Fibroblast of lung (primary cell): ENCODE measurements around the gene EML1. TPM values are rescaled to one million over a fixed set of nuclear protein-coding genes. Genes with fewer than 3 reads are reported as not detected.

ENCODE experiments used
- DNase-seq, 2 donors: peaks; one replicate each; pipeline versions ENCODE4 v3.0.0 to v3.0.0-alpha.2; 2010; ENCODE audit warnings: low read depth in 2 of 2
- H2AFZ ChIP-seq: 2 replicates; pipeline ENCODE4 v1.5.1; 2012; ENCODE audit warnings: low read length, control low read depth, inconsistent platforms
- H3K27ac ChIP-seq: 2 replicates; pipeline ENCODE4 v1.5.1; 2011; ENCODE audit warnings: low read length, control low read depth; ENCODE audit not compliant: insufficient read depth
- H3K27me3 ChIP-seq: 2 replicates; pipeline ENCODE4 v1.5.1; 2011; ENCODE audit warnings: mild to moderate bottlenecking, low read length; ENCODE audit not compliant: control insufficient read depth, insufficient read depth
- H3K36me3 ChIP-seq: 2 replicates; pipeline ENCODE4 v1.5.1; 2011; ENCODE audit warnings: low read length; ENCODE audit not compliant: control insufficient read depth, insufficient read depth
- H3K4me1 ChIP-seq: 2 replicates; pipeline ENCODE4 v1.5.1; 2011; ENCODE audit warnings: low read length; ENCODE audit not compliant: control insufficient read depth, insufficient read depth; ENCODE audit errors: extremely low read depth
- H3K4me2 ChIP-seq: 2 replicates; pipeline ENCODE4 v1.5.1; 2011; ENCODE audit warnings: low read length, control low read depth; ENCODE audit not compliant: insufficient read depth; ENCODE audit errors: extremely low read depth
- H3K4me3 ChIP-seq, 4 experiments: fragments of 200-600 bp in 1 of 4; sonication (generic) in 1 of 4; replicated peaks in 1 of 4; 2 replicates each; pipeline ENCODE4 v1.5.1; 2011 to 2016; ENCODE audit warnings: low read length in 4 of 4, low read depth in 3 of 4, mild to moderate bottlenecking in 3 of 4, control low read depth in 2 of 4, inconsistent platforms in 1 of 4, mixed read lengths in 1 of 4; ENCODE audit not compliant: insufficient read depth in 1 of 4; ENCODE audit errors: control extremely low read depth in 1 of 4
- H3K79me2 ChIP-seq: 2 replicates; pipeline ENCODE4 v1.5.1; 2012; ENCODE audit warnings: mild to moderate bottlenecking, low read length, inconsistent platforms; ENCODE audit not compliant: control insufficient read depth, insufficient read depth
- H3K9ac ChIP-seq: 2 replicates; pipeline ENCODE4 v1.5.1; 2011; ENCODE audit warnings: mild to moderate bottlenecking, low read length, control low read depth; ENCODE audit not compliant: insufficient read depth
- H3K9me3 ChIP-seq: 2 replicates; pipeline ENCODE4 v1.5.1; 2012; ENCODE audit warnings: low read depth, low read length; ENCODE audit not compliant: control insufficient read depth, insufficient read depth
- H4K20me1 ChIP-seq: 2 replicates; pipeline ENCODE4 v1.5.1; 2011; ENCODE audit warnings: low read length; ENCODE audit not compliant: control insufficient read depth, insufficient read depth; ENCODE audit errors: extremely low read depth
- CTCF ChIP-seq, 2 donors: IDR thresholded peaks in 1 of 2; conservative IDR thresholded peaks in 1 of 2; 1 replicate in 1 of 2; 2 replicates in 1 of 2; pipeline ENCODE4 v1.5.1; 2011 to 2012; ENCODE audit warnings: low read length in 2 of 2, control low read depth in 1 of 2, inconsistent platforms in 1 of 2, low read depth in 1 of 2, mild to moderate bottlenecking in 1 of 2
- EZH2 ChIP-seq: IDR thresholded peaks from 2 replicates; pipeline ENCODE4 v1.5.1; 2012; ENCODE audit warnings: low read length, control low read depth, mild to moderate bottlenecking; ENCODE audit errors: missing control alignments
- polyA plus RNA-seq, 2 donors: library from polyadenylated mRNA; depleted of rRNA in 1 of 2; stranded (reverse) in 1 of 2; unstranded in 1 of 2; fragments of >200 nt; gene quantifications; 2 replicates each; pipeline ENCODE4 v1.2.1, GENCODE V29; 2011 to 2012; ENCODE audit warnings: missing spikeins in 1 of 2
- total RNA-seq: library from RNA; depleted of rRNA; stranded (reverse); fragments of >200 nt; gene quantifications from 2 replicates; pipeline ENCODE4 v1.2.1, GENCODE V29; 2014

Gene EML1
- total and polyA plus RNA-seq, 2 donors (not counting 1 experiment from before 2014, with no cell fraction given): 22.4 to 74.5 TPM

GRCh38 chr14:99806836-99807235 lies 13.6 kb downstream of the EML1 start:
- Histone ChIP-seq H3K4me2 (no peak overlapping the region), H3K27me3 (no peaks in the 10 kb centered on the region), H3K36me3 (no peaks in the 10 kb centered on the region), H2AFZ (no peak overlapping the region), H4K20me1 (no peaks in the 10 kb centered on the region), H3K4me3 (no peak overlapping the region), H3K9ac (no peak overlapping the region), H3K79me2 (no peaks in the 10 kb centered on the region), H3K4me1 (peaks cover 6% of the 10 kb centered on the region), H3K27ac (no peak overlapping the region), H3K9me3 (no peaks in the 10 kb centered on the region)
- DNase-seq: no peak
- TF ChIP-seq CTCF (conservative IDR thresholded peaks at IDR 0.05 in 1 of 2, IDR thresholded peaks at IDR 0.05 in 1 of 2; ENCODE audit: low read depth in 1 of 2, low read length in 2 of 2) (no peak), EZH2 (no peak)

GRCh38 chr14:99807413-99808153 lies 14.4 kb downstream of the EML1 start:
- H3K36me3 ChIP-seq: no peaks in the 10 kb centered on the region
- DNase-seq: peak in 1 of 2 donors; percentile 66
- H3K9me3 ChIP-seq: no peaks in the 10 kb centered on the region
- peaks cover 4% of the 10 kb centered on the region for H3K4me1 ChIP-seq
- TF ChIP-seq EZH2: no peak
- TF ChIP-seq CTCF (conservative IDR thresholded peaks at IDR 0.05 in 1 of 2, IDR thresholded peaks at IDR 0.05 in 1 of 2; ENCODE audit: low read depth in 1 of 2, low read length in 2 of 2): no peak
- H3K4me3 ChIP-seq: no peak overlapping the region
- H3K27ac ChIP-seq: no peak overlapping the region
- no peak overlapping the region for H3K9ac ChIP-seq
- H4K20me1 ChIP-seq: no peaks in the 10 kb centered on the region
- H2AFZ ChIP-seq: no peak overlapping the region
- H3K27me3 ChIP-seq: no peaks in the 10 kb centered on the region
- peak overlapping the region; percentile 3 for H3K4me2 ChIP-seq
- H3K79me2 ChIP-seq: no peaks in the 10 kb centered on the region

- no peak overlapping the region for H3K4me2 ChIP-seq
- no peak overlapping the region for H2AFZ ChIP-seq
- no peak overlapping the region for H3K4me3 ChIP-seq
- no peaks in the 10 kb centered on the region for H3K36me3 ChIP-seq
- peaks cover 4% of the 10 kb centered on the region for H3K4me1 ChIP-seq
- H3K27me3 ChIP-seq: no peaks in the 10 kb centered on the region
- no peaks in the 10 kb centered on the region for H3K79me2 ChIP-seq
- no peaks in the 10 kb centered on the region for H4K20me1 ChIP-seq
- no peak overlapping the region for H3K9ac ChIP-seq
- no peaks in the 10 kb centered on the region for H3K9me3 ChIP-seq
- no peak for DNase-seq
- TF ChIP-seq EZH2 (no peak), CTCF (conservative IDR thresholded peaks at IDR 0.05 in 1 of 2, IDR thresholded peaks at IDR 0.05 in 1 of 2; ENCODE audit: low read depth in 1 of 2, low read length in 2 of 2) (no peak)
- no peak overlapping the region for H3K27ac ChIP-seq
Observed at GRCh38 chr14:99808154-99808505, 14.9 kb downstream of the EML1 start.
